NCI-H82 treated with DMSO at 0.1 percent for 48 hours (cell line): ENCODE results near the gene ATP2C2.
"Not testable (repeated sequence)": the region's sequence is repeated elsewhere in the genome, so short reads cannot be mapped to it uniquely, and the experiment has no call there.

ENCODE experiments used
- DNase-seq: peaks from one replicate; lab custom pipeline; 2025; ENCODE audit not compliant: unreplicated experiment; lab: John Stamatoyannopoulos, UW

ATP2C2 gene

DNA sequence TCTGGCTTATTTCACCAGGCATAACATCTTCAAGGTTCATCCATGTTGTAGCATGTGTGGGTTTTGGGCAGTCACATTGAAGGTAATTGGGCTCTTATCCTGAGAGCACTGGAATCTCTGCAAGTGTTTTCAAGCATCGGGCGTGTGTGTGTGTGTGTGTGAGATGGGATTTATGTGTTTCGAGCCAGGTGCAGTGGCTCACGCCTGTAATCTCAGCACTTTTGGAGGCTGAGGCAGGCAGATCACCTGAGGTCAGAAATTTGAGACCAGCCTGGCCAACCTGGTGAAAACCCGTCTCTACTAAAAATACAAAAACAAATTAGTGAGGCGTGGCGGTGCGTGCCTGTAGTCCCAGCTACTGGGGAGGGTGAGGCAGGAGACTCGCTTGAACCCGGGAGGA, 27.7 kb downstream of the ATP2C2 start:
- DNase-seq: not testable (repeated sequence)

DNA sequence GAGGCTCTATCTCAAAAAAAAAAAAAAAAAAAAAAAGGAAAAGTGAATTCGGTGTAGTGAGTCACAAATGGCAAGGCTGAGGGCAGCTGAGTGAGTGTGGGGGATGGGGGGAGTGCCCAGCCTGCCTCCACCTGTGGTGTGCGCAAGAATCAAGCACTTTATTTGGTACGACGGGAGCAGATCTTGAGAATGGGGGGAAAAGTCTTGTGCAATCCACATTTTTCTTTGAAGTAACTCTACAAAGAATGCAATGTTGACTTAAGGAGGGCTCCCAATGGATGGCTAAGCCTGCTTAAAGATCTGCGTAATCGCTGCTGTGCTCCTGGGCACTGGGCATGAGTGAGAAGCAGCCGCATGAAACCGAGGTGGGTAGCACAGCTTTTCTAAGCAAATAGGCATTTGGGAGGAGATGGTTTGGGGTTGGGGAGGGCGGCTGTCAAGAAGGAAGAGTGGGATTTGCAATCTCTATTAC, 28.2 kb downstream of the ATP2C2 start:
- no peak for DNase-seq

DNA sequence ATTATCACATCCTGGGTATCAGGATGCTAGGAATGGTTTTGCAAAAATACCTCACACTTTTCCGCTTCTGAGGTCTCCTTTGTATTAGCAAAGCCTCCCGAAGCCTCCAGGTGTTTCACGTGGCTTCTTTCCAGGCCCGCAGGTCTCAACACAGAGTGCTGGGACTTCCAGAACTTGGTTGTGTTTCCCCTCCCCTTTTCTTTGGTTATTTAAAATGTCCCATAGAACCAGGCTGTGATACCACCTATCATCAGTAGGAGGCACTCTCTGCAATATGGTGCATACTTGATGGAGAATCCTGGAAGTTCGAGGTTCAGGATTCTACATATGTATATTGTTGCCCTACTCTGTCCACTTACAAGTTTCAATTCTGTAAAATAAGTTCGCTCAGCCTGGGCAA, 28.8 kb downstream of the ATP2C2 start:
- DNase-seq: no peak

DNA sequence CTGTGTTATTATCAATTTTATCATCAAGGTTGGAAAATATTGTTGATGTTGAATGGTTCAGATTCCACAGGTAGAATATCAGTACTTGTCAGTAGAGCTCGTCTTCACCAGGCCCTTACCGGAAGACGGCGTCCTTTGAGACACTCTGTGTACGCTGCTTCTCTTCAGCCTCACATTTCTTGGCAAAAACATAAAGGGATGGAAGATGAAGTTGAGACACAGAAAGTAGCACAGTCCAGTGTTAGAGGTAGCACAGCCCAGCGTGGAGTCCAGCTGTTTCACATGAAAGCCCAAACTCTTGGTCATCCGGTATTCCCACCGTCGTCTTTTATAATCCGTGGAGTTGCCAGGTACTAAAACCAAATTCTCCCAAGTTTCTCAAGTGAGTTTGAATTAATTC, 30.4 kb downstream of the ATP2C2 start:
- DNase-seq: no peak

DNA sequence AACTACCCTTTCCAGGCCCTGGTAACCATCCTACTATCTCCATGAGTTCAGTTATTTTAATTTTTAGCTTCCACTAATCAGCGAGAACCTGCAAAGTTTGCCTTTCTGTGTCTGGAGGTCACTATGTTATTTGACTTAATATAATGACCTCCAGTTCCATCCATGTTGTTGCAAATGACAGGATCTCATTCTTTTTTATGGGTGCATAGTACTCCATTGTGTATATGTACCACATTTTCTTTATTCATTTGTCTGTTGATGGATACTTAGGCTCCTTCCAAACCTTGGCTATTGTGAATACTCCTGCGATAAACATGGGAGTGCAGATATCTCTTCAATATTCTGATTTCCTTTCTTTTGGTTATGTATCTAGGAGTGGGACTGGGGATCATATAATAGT, 31.6 kb downstream of the ATP2C2 start:
- not testable (repeated sequence) for DNase-seq

DNA sequence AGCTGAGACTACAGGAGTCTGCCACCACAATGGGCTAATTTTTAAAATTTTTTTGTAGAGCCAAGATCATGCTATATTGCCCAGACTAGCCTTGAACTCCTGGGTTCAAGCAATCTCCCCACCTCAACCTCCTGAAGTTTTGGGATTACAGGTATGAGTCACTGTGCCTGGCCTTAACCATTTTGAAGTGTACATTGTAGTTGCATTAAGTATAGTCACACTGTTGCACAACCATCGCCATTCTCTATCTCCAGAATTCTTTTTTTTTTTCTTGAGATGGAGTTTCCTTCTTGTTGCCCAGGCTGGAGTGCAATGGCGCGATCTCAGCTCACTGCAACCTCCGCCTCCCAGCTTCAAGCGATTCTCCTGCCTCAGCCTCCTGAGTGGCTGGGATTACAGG, 35.1 kb downstream of the ATP2C2 start:
- not testable (repeated sequence) for DNase-seq

DNA sequence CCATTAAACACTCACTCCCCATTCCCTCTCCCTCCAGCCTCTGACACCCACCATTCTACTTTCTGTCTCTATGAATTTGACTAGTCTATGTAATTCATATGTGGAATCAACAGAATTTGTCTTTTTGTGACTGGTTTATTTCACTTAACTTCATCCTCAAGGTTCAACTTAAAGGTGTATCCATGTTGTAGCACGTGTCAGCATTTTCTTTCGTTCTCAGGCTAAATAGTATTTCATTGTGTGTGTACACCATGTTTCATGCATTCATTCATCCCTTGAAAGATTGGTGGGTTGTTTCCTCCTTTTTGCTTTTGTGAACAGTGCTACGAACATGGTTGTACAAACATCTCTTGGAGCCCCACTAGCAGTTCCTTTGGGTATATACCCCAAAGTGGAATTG, 36.0 kb downstream of the ATP2C2 start:
- no peak for DNase-seq

DNA sequence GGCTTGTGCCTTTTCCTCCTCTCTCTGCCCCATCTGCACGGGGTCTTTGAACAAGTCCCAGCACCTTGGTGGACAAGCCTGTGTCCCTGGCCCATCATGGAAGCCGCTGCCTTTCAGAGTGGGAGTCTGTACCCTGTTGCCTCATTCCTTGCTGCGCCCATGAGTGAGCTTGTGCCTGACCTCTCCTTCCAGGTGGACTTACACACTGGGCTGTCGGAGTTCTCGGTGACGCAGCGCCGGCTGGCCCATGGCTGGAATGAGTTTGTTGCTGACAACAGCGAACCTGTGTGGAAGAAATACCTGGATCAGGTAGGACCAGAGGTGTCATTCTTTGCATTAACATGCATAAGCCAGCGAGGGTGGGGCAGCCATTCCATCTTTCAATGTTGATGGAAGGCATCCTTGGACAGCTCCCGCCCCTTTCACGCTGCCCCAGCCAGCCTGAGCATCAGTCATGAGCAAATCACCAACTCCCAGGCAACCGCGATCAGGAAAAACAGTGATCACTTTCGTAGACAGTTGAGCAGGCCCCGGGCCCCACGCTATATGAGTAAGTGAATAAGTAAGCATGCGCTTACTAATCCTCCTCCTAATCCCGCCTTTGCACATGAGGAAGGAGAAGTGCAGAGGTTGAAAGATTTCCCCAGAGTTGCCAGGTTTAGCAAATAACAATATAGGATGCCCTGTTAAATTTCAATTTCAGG, 36.8 kb downstream of the ATP2C2 start:
- no peak for DNase-seq

DNA sequence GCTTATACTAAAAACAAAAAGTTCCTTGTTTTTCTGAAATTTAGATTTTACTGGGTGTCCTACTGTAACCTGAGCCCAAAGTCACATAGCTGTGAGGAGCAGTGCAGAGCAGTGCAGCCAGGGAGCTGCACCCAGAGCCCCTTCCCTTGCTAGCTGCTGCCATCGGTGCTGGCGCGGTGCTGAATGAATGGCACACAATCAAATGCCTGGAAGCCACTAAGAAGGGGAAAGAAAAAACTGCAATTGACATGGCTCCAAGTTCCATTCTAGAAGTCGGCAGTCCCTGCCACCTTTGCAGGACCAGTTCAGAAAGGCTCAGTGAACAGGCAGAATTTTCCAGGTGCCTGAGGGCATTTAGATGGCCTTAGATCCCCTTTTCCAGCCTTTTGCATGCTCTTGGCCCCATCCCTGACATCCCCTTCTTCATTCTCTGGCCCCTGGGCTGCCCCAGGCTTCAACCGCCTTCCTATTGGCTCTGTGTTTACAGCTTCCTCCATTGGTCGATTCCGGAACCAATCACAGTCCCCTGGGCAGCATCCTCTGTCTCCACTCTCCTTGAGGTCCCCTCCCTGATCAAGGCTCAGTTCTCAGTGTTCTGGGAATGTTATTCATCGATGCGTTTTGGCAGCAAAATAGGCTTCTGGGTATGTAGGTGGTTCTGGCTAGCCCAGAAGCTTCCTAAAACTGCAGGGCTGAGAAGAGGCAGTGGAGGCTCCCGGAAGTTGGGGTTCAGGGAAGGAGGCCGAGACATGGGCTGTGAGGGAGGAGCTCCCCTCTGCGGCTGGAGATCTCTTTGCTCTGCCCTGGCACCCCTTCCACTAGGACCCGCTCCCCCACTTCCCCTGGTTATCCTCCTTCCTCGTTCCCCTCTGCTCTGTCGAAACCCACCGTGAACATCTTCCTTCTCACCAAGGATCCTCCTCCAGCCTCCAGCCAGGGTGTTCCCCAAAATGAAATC, 37.9 kb downstream of the ATP2C2 start:
- no peak for DNase-seq

DNA sequence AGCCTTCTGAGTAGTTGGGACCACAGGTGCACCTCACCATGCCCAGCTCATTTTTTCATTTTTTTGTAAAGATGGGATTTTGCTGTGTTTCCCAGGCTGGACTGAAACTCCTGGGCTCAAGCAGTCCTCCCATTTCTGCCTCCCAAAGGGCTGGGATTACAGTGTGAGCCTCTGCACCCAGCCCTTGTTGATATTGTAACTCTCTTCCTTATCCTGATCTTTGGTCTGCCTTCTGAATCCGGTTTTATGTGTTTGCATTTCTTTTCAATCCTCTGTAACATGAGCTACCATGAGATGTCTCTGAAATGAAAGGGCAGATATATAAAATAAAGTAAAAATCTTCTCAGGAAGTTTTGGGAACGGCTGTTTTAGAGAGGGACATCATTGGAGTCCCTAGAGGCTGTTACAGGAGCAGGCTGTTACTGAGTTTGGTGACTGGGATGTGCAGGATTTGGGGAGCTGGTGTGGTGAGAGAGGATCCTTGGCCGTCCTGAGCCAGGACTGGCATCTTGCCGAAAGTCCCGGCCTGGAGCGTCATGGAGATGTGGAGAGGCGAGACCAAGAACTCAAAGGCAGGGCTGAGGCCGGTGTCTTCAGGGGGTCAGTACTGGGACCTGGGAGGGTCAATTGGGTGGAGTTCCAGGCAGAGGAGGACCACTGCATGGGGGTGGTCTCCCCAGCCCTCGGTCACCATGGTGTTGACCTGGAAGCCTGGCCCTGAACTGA, 39.4 kb downstream of the ATP2C2 start:
- no peak for DNase-seq

DNA sequence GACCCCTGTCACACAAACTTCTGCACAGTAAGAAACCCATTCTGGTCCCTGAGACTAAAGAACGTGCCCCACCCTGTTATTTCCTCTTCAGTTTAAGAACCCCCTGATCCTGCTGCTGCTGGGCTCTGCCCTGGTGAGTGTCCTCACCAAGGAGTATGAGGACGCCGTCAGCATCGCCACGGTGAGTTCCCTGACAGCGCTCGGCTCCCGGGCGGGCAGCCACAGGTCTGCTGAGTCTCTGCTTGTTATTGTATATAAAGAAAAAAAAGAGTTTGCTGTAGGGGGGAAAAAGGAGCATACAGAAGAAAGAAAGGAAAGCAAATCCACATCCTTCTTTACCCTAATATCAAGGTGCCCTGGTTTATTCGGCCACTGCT, 40.0 kb downstream of the ATP2C2 start:
- no peak for DNase-seq

DNA sequence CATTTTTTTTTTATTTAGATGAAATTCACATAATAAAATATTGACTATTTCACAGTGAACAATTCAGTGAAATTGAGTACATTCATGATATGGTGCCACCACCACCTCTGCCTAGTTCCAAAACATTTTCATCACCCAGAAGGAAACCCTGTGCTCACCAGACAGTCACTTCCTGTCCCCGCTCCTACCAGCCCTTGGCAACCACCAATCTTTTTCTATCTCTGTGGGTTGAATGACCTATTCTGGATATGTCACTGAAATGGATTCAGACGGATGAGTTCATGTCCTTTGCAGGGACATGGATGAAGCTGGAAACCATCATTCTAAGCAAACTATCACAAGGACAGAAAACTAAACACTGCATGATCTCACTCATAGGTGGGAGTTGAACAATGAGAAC, 40.5 kb downstream of the ATP2C2 start:
- no peak for DNase-seq

DNA sequence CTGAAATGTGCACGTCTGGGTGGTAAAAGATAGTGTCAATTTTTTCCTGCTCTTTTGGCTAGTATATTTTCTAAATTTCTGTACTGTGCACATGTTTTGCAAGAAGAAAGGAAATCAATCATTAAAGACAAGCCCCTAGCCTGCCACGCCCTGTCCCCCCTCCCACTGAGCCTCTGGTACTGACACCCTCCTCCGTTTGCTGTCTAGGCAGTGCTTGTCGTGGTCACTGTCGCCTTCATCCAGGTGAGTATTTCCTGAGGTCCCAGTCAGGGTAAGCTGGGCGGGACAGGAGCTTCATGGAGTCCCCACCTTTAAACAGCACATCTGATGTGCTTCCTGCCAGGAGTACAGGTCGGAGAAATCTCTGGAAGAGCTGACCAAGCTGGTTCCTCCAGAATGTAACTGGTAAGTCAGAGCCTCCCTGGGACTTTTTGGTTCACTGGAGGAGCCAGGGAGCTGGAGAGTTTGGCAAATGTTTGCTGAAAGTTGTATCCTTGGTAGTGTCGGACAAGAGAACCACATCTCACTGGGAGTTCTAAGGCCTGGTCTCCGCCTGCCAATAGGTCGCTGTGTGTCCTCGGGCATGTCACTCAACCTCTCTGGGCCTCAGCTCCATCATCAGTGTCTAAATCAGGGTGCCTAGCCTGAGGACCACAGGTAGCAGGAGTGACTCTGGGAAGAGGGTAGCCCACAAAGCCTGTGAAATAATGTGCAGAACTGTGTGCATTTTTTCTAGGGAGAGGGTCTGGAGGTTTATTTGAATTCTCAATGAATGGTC, 42.2 kb downstream of the ATP2C2 start:
- DNase-seq: no peak

DNA sequence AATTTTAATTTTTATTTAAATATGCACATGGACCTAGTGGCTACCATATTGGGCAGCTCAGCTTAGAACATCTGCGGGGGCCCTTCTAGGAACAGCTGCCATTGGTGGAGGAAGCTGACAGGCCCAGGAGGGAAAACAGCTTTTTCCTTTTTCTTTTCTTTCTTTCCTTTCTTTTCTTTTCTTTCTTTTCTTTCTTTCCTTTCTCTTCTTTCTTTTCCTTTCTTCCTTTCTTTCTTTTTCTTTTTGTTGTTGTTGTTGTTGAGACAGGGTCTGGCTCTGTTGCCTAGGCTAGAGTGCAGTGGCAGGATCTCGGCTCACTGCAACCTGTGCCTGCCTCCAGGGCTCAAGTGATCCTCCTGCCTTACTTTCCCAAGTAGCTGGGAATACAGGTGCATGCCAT, 43.4 kb downstream of the ATP2C2 start:
- no peak for DNase-seq

DNA sequence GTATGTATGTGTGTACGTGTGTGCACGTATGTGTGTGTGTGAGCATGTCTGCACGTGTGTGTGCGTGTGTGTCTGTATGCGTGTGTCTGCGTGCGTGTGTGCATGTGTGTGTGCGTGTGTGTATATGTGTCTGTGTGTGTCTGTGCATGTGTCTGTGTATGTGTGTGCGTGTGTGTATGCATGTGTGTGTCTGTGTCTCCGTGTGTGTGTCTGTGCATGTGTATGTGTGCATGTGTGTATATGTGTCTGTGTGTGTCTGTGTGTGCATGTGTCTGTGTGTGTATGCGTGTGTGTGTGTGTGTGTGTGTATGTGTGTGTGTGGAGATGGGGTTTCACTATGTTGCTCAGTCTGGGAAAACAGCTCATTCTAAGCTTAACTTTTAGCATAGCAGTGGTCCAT, 43.9 kb downstream of the ATP2C2 start:
- no peak for DNase-seq

DNA sequence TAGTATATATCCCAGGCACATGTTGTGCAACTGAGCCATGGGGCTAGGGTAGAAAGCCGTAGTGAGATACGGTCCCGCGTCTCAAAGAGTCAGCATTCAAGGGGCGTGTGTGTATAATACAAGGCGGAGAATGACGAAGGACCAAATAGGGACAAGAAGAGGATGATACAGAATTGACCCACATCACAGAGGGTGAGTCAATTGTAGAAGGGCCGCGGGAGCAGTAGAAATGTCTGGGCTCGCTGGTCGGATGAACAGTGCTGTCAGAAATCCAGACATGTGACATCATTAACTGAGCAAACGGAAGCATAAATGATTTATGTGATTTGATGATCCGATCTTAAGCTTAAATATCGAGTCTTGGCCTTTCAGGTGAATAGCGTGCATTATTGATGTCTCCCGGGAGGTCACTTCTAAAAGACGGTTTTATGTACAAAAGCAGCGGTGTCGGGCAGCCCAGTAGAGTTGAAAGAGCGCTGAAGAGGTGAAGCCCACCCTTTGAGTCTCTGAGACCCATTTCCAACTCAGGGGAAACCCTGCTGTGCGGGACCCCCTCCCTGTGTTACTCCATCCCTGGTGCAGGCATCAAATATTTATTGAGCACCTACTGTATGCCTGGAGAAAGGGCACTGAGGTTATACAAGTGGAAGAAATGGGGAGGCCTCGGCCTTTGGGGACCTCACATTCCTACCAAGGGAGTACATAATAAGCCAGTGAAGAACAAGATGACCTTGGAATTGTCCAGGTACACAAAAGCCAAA, 45.1 kb downstream of the ATP2C2 start:
- no peak for DNase-seq

DNA sequence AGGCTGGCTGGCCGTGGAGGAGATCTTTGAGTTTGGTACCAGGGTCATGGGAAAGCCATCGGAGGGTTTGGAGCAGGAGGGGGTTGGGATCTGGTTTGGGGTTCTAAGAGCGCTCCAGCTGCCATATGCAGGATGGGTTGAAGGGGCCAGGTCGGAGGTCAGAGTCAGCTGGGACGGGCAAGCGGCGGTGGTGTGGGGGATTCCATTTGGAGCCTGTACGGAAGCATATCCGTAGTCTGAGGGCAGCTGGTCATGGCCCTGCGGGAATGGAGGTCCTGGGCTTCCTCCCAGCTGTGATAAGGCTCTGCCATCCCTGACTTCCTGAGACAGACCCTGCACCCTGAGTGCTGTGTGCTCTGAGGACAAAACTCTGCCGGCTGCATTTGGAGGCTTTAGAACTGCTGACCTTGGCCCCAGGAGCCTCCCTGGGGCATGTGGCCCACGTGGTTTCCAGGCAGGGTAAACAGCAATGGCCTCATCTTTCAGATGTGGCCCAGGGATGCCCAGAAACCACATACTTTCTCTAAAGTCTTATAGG, 46.5 kb downstream of the ATP2C2 start:
- DNase-seq: no peak

DNA sequence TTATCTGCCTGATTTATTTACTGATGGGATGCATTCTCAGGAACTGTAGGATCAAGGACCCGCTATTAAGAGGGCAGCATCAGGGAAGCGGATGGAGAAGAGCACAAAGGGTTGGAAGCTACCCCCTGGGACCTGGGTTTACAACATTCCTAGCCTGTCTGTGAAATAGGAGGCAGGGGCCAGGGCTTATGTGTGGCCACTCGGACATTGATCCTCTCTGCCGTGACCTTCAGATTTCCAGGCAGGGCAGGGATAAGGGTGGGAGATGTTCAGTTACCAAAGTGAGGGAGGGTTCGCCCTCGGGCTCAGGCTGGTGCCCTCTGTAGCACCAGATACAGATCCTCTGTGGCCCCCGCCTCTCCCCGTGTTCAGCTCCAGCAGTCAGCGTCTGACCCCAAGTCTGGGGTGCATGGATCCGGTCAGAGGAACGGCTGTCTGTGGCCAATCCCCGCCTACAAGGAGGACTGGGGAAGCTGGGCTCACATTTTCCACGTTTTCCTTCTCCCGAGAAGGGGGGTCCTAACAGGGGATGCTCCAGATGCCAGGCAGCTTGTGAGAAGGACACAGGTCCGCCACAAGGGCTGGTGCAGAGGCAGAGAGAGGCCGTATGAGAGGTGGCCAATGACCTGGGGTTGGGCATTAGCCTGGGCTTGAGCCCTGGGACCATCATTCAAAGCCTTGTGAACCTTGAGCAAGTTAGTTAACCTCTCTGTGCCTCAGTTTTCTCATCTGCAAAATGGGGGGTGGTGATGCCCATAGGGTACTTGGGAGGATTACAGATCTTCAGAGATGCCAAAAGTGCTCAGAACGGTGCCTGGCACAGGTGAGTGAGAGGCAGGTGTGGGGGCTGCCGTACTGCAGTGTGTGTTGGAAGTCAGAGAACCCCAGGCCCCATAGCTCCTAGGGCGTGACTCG, 48.3 kb downstream of the ATP2C2 start:
- DNase-seq: no peak
